Measurements from ENCODE around the gene MYOCOS.

The MYOCOS gene

GRCh38 chr1:171640225-171640624 is 18.2 kb downstream of the MYOCOS start:
- Histone ChIP-seq H3K27ac (replicated peaks) (no peak overlapping the region), H3K4me3 (replicated peaks; ENCODE audit: insufficient read depth, low read length) (no peak overlapping the region), H3K27me3 (ENCODE audit: insufficient read depth, poor library complexity, severe bottlenecking) (no peaks in the 10 kb centered on the region)
- no peak for DNase-seq (ENCODE audit: low read depth in 1 of 2, low spot score in 1 of 2)
- no peak for TF ChIP-seq POLR2AphosphoS5 (IDR thresholded peaks at IDR 0.05; ENCODE audit: low read depth)
- TF ChIP-seq SPI1 (IDR thresholded peaks at IDR 0.05; ENCODE audit: borderline replicate concordance, low read depth), result no peak
- TF ChIP-seq CTCF (IDR thresholded peaks at IDR 0.05; ENCODE audit: insufficient read depth, low read length), result no peak
- no peak for TF ChIP-seq REST (IDR thresholded peaks at IDR 0.05; ENCODE audit: insufficient replicate concordance, low read depth)
- no peak for TF ChIP-seq GABPA (IDR thresholded peaks at IDR 0.05; ENCODE audit: low read depth)

- H3K27ac ChIP-seq (replicated peaks), result no peak overlapping the region
- DNase-seq (ENCODE audit: low read depth in 1 of 2, low spot score in 1 of 2), result no peak
- no peak overlapping the region for H3K4me3 ChIP-seq (replicated peaks; ENCODE audit: insufficient read depth, low read length)
Measured at GRCh38 chr1:171641076-171641864, 19.2 kb downstream of the MYOCOS start.

More at GRCh38 chr1:171641076-171641864, 19.2 kb downstream of the MYOCOS start:
- H3K27me3 ChIP-seq (ENCODE audit: insufficient read depth, poor library complexity, severe bottlenecking), result no peaks in the 10 kb centered on the region
- TF ChIP-seq GABPA (IDR thresholded peaks at IDR 0.05; ENCODE audit: low read depth), result no peak
- no peak for TF ChIP-seq CTCF (IDR thresholded peaks at IDR 0.05; ENCODE audit: insufficient read depth, low read length)
- TF ChIP-seq REST (IDR thresholded peaks at IDR 0.05; ENCODE audit: insufficient replicate concordance, low read depth), result no peak
- no peak for TF ChIP-seq SPI1 (IDR thresholded peaks at IDR 0.05; ENCODE audit: borderline replicate concordance, low read depth)
- no peak for TF ChIP-seq POLR2AphosphoS5 (IDR thresholded peaks at IDR 0.05; ENCODE audit: low read depth)
